Type B pancreatic cell (in vitro differentiated cells): ENCODE results near the gene PID1. TPM values are rescaled to one million over a fixed set of nuclear protein-coding genes. Genes with fewer than 3 reads are reported as not detected.

Experiments
- DNase-seq: peaks from one replicate; pipeline ENCODE4 v3.0.0; 2021; ENCODE audit warnings: mixed read lengths; ENCODE audit not compliant: unreplicated experiment; ENCODE audit errors: extremely low spot score
- H3K27ac Mint-ChIP-seq: 2 replicates; pipeline ENCODE4 v1.8.0; 2021; ENCODE audit warnings: mild to moderate bottlenecking, mixed read lengths
- H3K27me3 Mint-ChIP-seq: 2 replicates; pipeline ENCODE4 v1.8.0; 2021; ENCODE audit warnings: mixed read lengths
- H3K36me3 Mint-ChIP-seq: 2 replicates; pipeline ENCODE4 v1.8.0; 2021; ENCODE audit warnings: mixed read lengths
- H3K4me1 Mint-ChIP-seq: one replicate; pipeline ENCODE4 v1.8.0; 2021; ENCODE audit warnings: mixed read lengths; ENCODE audit not compliant: unreplicated experiment
- H3K4me3 Mint-ChIP-seq: 2 replicates; pipeline ENCODE4 v1.8.0; 2021; ENCODE audit warnings: mild to moderate bottlenecking, mixed read lengths
- H3K9me3 Mint-ChIP-seq: 2 replicates; pipeline ENCODE4 v1.8.0; 2021; ENCODE audit warnings: mixed read lengths
- total RNA-seq: library from RNA; stranded (reverse); gene quantifications from 2 replicates; pipeline ENCODE4 v1.2.1, GENCODE V29; 2021; ENCODE audit warnings: low replicate concordance
- TF ChIP-seq, protein P1 (sequence below): fragments of 200-600 bp; sonication (generic); conservative IDR thresholded peaks from 2 replicates; pipeline ENCODE4 v1.5.0; 2021; ENCODE audit warnings: antibody characterized with exemption, mild to moderate bottlenecking

The PID1 gene
- total RNA-seq, 1 donor from 2014 or later = 0.92 TPM

DNA sequence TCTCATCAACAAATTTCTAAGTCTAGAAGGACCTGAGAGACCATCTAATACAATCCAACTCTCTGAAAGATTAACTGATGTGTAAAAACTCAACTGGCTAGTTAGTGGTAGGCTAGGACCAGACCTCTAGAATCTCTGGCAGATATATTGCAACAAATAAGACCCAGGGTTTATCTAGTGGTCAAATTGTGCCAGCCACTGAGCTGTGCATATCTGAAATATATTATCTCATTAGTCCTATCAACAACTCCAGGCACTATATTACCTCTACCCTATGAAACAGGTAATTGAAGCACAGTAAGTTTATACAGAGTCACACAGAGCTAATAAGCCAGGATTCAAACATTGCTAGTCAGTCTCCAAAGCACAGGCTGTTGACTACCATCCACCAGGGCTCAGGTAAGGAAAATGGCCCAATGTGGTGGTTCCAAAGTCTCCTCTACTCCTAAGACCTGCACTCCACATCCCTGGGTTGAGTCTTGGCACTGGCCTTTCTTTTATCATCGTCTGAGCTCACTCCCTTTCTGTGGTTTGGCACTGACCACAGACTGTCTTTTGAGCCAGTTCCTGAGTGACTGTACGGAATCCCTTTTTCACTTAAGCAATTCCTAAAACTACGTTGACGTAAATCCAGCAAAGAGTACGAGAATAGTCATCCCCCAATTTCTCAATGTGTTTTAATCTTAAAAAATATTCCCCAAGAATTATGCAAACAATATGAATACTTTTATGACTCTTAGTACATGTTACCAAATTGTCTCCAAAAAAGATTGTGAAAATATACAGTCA, 11.9 kb upstream of the PID1 start:
- H3K4me1 Mint-ChIP-seq = no peaks in the 10 kb centered on the region
- DNase-seq = no peak

DNA sequence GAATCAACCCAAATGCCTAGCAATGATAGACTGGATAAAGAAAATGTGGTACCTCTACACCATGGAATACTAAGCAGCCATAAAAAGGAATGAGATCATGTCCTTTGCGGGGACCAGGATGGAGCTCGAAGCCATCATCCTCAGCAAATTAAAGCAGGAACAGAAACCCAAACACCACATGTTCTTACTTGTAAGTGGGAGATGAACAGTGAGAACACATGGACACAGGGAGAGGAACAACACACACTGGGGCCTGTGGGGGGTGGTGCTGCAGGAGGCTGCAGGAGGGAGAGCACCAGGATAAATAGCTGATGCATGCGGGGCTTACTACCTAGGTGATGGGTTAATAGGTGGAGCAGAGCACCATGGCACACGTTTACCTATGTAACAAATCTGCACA, 8.4 kb upstream of the PID1 start:
- Mint-ChIP-seq H3K27me3 (peaks cover 5% of the 10 kb centered on the region), H3K4me1 (no peaks in the 10 kb centered on the region), H3K36me3 (no peaks in the 10 kb centered on the region), H3K27ac (no peak overlapping the region), H3K4me3 (no peak overlapping the region), H3K9me3 (no peaks in the 10 kb centered on the region)
- TF ChIP-seq, protein P1, sequence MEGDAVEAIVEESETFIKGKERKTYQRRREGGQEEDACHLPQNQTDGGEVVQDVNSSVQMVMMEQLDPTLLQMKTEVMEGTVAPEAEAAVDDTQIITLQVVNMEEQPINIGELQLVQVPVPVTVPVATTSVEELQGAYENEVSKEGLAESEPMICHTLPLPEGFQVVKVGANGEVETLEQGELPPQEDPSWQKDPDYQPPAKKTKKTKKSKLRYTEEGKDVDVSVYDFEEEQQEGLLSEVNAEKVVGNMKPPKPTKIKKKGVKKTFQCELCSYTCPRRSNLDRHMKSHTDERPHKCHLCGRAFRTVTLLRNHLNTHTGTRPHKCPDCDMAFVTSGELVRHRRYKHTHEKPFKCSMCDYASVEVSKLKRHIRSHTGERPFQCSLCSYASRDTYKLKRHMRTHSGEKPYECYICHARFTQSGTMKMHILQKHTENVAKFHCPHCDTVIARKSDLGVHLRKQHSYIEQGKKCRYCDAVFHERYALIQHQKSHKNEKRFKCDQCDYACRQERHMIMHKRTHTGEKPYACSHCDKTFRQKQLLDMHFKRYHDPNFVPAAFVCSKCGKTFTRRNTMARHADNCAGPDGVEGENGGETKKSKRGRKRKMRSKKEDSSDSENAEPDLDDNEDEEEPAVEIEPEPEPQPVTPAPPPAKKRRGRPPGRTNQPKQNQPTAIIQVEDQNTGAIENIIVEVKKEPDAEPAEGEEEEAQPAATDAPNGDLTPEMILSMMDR = no peak
- DNase-seq = no peak

More for the DNA sequence above, 11.9 kb upstream of the PID1 start:
- TF ChIP-seq, protein P1 = no peak
- no peaks in the 10 kb centered on the region for H3K9me3 Mint-ChIP-seq
- no peak overlapping the region for H3K4me3 Mint-ChIP-seq
- no peaks in the 10 kb centered on the region for H3K36me3 Mint-ChIP-seq
- H3K27me3 Mint-ChIP-seq = no peaks in the 10 kb centered on the region
- H3K27ac Mint-ChIP-seq = no peak overlapping the region

DNA sequence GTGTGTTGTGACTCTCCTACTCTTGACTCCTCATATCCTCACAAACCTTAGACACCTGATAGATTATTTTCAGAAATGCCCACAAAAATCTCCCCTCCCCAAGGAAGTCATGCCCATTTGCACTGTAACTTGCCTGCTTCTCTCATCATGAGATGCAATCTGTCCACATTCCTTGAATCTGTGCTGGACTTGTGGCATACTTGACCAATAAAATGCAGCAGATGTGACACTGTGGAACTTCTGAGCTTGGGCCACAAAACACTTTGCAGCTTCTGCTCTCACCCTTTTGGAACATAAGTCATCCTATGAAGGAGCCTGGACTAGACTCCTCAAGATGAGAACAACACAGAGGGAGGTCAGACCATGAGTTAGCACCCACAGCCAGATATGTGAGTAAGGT, 4.4 kb upstream of the PID1 start:
- TF ChIP-seq, protein P1 = no peak
- no peaks in the 10 kb centered on the region for H3K36me3 Mint-ChIP-seq
- H3K27me3 Mint-ChIP-seq = peaks cover 32% of the 10 kb centered on the region
- no peak overlapping the region for H3K27ac Mint-ChIP-seq
- no peak for DNase-seq
- no peaks in the 10 kb centered on the region for H3K9me3 Mint-ChIP-seq
- H3K4me1 Mint-ChIP-seq = peaks cover 6% of the 10 kb centered on the region
- no peak overlapping the region for H3K4me3 Mint-ChIP-seq

DNA sequence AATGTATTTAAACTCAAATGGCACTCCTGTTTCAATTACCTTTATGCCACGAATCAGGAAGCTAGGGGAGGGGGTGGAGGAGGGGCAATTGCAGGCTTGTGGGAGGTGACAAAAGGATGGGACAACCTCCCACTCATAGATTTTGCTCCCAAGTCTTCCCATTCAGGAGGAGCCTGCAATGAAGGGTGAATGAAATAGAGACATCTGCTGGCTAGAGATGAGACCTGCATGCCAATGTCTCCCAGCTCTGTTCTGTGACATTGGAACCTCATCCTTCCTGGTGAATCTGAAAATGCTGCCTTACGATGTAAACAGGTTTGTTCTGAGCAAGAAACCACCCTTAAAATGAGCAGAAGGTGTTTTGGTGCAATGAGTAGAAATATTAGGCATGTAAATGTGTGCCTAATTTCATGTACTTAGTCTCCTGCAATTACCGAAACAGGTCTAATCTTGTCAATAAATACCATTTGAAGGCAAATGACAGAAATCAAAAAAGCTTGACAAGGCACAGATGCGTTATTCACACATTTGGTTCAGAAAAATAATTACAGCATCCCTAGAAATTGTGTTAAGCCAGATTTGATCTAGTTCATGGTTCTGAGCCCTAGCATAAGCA, 2.7 kb upstream of the PID1 start:
- Mint-ChIP-seq H3K27ac (peak overlapping the region; percentile 58), H3K4me3 (peak overlapping the region; percentile 78), H3K36me3 (no peaks in the 10 kb centered on the region), H3K27me3 (peaks cover 49% of the 10 kb centered on the region), H3K4me1 (peaks cover 6% of the 10 kb centered on the region), H3K9me3 (no peaks in the 10 kb centered on the region)
- TF ChIP-seq, protein P1 = peak; percentile 86
- no peak for DNase-seq

DNA sequence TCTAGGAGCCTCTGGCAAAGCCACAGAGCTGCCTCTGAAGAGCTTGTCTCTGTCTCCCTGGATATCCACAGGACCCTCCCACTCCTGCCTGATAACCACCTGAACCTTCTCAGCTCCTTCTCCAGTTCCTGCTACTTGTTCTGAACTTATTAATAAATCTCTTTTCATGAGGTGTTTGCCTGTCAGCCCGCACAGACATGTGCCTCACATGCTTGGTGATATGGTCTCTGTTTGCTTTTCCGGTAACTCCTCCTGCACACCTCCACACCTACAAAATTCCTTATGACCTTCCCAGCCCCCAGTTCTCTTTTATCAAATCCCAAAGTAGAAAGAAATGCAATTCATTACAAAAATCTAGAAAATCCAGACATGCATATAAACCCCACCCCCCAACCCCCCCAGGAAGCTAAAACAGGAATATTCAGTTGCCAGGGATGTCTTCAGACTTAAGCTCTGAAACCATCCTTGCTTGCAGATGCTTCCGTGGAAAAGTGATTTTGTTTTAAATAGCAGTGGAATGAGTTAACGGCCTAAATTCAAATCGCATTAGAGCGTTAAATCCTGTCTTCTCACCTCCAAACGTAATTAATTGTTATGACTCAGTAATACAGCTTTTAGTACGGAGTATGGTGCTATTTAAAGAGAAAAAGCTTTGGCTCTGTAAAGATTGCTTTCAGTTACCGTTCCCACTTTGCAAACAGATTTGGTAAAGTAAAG, 2.1 kb upstream of the PID1 start:
- TF ChIP-seq, protein P1 = no peak
- Mint-ChIP-seq H3K27ac (peak overlapping the region; percentile 58), H3K36me3 (no peaks in the 10 kb centered on the region), H3K4me1 (peaks cover 6% of the 10 kb centered on the region), H3K4me3 (peak overlapping the region; percentile 78), H3K27me3 (peaks cover 55% of the 10 kb centered on the region), H3K9me3 (no peaks in the 10 kb centered on the region)
- no peak for DNase-seq
